GM19395 (cell line): ENCODE results near the gene ATG7.
"Not testable (repeated sequence)": the region's sequence is repeated elsewhere in the genome, so short reads cannot be mapped to it uniquely, and the experiment has no call there.

Experiments
- ATAC-seq: cut with Tn5 transposase; IDR thresholded peaks from one replicate; pipeline ENCODE4 v1.9.1; 2021; ENCODE audit warnings: mild to moderate bottlenecking, moderate library complexity; ENCODE audit not compliant: unreplicated experiment

The ATG7 gene

DNA sequence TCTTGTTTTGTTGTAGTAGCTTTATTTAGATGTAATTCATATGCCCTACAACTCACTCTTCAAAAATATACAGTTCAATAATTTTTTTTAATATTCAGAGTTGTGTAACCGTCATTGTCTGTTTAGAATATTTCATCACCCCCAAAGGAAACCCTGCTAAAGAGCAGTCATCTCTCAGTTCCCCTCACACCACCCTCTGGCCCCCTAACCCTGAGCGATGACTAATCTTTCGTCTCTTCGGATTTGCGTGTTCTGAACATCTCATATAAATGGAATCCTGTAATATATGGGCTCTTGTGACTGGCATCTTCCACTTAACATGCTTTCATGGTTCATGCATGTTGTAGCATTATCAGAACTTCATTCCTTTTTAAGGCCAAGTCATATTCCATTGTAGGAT, 183.8 kb downstream of the ATG7 start:
- ATAC-seq = no peak

DNA sequence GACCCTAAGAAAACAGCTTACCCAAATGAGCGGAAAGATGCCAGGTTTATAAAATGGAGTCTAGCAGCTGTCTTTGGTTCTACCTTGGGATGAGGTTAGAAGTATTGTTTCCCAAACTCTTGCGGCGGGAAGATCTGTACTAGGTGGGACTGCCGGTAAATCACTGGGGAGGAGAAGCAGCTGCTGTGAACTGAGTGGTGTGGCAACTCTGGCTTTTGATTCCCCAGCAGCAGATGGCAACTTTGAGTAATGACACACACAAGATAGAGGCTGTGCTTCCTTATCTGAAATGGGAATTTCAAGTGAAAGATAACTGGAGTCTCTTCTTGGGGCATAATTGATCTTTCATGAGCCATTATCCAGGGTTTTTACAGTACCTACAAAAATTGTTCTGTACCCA, 184.9 kb downstream of the ATG7 start:
- no peak for ATAC-seq

DNA sequence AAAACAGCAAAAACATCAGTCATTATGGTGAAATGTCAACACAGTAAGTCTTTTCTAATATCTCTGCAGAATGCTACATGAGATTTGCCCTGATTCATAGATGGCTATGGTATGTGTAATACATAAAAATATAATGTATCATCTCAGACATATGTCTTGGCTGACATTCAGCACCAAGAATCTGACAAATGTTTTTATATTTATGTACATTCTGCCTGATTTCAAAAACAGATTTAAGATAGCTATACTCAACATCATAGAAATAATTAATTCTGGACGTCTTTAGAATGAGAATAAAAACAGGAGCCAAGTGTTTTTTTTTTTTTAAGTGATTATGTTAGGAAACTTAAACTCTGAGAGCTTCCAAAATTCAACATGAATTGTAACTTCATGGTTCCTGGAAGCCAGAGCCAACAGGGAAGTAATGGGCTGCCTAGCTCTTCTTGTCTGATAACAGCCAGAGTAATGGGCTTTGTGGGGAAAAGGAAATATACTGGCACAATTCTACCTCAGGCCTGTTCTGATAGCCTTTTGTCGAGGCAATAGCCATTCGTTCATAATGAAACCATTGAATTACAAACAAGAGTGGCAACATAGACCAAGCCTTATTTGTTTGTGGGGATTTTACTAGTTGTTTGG, 187.1 kb downstream of the ATG7 start:
- ATAC-seq = no peak

DNA sequence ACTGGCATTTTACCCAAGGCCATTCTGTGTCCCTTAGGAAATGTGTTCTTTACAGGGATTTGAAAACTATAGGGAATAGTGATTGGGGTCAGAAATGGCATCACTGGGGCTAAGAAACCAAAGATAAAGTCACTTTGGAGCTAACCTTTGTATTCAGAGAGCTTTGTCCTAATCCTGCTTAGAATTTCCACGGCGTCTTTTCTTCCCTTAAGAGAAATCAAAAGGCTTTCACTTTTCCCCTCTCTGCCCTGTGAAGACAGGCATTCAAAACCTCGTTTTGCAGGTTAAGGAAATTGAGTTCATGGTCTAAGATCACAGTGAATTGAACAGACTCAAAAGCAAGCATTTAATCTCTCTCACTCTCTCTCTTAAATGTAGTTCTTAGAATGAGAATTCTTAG, 189.0 kb downstream of the ATG7 start:
- no peak for ATAC-seq

DNA sequence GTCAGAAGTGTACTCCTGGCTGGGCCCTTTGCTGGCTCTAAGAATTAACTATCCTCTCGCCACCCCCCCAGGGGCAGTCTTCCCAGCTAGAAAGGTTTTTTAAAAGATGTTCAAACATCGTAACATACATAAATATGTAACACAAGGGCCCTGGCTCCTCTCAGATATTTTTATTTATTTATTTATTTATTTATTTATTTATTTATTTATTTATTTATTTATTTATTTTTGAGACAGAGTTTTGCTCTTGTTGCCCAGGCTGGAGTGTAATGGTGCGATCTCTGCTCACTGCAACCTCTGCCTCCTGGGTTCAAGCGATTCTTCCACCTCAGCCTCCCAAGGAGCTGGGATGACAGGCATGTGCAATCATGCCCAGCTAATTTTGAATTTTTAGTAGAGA, 190.5 kb downstream of the ATG7 start:
- ATAC-seq = not testable (repeated sequence)

DNA sequence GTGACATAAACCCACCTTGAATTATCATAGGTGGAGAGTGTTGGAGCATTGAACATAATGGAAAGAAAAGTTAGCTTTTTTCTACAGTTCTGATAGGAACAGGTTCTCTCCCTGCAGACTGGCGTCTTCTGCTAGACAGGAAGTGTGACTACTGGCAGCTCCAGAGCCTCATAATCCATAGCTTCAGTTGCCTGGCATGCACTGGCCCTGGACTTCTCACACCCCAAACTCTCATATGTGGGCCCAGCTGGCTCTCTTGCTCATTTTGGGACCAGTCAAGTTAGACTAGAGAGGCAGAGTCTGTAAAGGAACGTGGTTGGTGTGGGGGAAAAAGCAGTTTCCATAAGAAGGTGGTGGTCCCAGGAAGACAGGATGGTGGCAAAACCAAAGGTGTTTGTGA, 191.4 kb downstream of the ATG7 start:
- ATAC-seq = no peak

DNA sequence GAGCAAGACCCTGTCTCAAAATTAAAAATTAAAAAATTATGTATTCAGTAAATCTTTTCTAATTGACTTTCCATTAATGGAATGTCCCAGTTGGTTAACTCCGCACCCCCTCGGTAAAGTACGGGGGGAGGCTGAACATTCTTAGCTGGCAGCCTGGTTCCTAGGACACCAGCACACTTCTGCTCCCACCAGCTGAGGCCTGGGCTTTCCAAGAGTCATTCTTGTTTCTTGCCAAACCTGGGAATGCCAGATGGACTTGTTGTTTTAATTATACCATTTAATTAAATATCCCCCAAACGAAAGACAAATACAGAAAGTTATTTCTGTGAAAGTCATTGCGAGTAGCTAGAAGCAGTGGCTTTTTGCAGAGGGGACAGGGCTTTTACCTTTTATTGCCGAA, 192.2 kb downstream of the ATG7 start:
- ATAC-seq = no peak

DNA sequence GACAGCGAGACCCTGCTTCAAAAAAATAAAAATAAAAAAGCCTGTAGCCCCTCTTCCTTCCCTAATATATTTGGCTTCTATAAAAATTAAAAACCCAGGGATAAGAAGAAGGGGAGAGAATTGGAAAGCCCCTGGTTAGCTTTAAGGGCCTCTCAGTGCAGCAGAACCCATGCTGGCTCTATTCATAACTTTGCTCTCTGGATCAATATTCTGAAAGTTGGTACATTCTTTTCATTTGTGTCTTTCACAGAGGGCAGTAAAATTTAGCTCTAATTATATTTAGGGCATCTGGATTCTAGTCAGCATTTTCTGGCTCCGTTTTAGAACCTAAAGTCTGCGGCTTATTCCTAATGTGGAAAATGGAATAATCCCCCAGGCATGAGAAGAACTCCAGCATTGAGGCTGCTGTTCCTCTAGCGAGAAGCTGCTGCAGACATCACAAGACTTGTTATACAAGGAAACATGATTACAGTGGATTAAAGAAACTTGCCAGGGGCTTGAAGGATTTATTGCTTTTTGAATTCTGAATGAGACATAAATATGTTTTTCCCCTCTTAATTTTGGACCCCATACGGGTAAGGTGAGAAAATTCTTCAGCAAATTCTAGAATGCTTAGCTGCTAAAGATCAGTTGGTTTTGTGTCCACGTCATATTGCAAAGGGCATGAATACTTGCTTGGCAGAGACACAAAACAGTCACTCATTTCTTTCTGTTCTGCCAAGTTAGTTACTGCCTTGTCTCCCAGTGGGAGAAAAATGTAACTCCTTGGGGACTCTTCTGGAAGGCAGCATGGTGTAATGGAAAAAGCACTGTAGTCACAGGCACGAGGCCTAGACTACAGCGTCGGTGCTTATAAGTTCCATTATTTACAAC, 193.8 kb downstream of the ATG7 start:
- ATAC-seq = no peak

DNA sequence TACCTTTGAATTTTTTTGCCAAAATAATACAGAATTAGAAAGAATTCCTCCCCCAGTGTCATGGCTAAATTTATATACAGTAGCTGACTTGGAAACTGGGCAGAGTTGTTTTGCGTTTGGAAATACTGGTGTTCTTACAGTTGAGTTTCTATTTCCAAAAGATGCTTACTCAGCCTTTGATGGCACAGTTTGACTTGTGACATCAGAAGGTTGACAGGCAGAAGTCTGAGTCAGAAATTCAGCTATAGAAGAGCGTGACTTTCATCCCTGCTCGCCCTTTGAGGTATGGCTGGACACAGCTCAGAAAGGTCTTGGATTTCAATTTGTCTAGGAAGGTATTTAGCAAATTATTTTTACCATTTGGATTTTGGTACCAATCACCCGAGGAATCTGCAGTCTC, 195.7 kb downstream of the ATG7 start:
- no peak for ATAC-seq

DNA sequence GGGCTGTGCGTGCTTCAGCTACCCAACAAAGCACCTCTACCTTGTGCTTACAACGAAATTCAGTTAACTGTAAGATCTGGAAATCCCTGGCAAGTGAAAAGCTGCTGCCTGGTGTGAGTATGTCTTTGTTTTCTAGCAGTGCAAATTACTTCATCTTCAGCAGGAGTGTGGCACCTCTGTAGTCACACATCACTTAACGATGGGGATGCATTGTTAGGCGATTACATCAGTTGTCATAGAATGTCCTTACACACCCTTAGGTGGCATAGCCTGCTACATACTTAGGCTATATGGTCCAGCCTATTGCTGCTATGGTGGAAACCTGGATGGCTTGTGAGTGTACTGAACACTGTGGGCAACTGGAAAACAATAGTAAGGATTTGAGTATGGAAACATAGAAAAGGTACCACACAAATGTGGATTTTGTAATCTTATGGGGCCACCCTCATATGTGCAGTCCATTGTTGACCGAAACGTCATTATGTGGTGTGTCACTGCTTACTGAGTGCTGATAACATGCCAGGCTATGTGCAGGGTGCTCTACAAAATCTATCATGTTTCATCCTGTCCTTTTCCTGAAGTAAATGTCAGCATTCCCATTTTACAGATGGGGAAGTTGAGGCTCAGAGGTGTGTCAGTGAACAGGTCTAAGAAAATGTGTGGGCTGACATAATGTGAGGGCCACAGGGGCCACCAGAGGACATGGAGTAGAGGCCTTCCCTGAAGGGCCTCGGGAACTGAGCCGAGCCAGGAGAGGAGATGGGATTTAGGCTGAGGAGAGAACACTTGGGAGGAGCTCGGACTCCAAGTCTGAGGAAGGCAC, 198.0 kb downstream of the ATG7 start:
- no peak for ATAC-seq

DNA sequence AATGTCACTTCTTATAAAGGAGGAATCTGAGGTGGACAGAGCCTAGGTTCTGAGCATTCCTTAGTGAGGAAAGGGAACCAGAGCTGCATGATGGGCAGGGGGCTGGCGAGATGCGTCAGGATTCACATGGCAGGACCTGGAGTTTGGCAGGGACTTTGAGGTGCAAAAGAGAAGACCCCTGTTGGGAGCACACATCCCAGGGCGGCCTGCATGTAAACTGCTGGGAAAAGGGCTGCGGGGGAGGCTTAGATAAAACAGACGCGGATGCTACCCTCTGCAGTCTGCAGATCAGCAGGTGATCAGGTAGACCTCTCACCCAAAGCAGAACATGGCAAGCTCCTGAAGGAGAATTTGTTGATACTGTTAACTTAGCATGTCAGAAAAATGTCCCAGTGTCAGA, 203.1 kb downstream of the ATG7 start:
- ATAC-seq = no peak

DNA sequence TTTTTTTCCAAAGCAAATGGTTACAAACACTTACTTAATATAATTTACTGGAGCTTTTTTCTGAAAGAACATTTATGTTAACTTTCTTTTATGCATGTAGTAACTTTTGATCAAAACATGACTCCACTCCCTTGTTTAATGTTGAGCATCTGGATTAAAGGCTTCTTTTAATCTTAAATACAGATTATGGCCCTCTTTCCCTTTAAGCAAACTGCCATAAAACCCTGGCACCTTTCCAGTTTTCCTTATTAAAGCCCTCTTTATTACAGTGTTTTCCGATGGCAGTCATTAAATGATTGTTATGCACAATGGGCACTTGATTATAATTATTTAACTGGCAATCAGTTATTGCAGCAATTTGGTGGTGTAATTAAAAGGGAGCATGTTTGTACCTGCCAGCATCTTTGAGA, 204.5 kb downstream of the ATG7 start:
- ATAC-seq = no peak

DNA sequence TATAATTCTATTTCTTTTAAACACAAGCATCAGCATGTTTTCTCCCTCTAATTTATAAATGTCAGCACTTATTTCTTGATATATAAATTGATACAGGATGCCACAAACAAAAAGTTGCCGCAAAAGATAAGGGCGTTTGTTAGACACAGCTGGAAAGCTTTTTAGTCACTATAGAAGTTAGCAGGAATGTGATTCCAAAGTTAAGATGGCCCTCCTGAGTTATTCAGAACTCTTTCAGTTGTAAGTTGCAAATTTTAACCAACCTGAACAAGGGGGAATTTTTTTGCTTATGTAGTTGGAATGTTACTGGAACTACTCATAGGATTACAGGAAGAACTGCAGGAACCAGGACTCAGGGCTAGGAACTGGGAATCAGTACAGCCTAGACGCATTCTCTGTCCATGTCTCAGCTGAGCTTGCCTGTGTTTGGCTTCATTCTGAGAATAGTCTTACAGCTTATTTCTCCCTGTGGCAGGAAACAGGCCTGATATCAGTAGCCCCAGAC, 205.3 kb downstream of the ATG7 start:
- ATAC-seq = no peak

DNA sequence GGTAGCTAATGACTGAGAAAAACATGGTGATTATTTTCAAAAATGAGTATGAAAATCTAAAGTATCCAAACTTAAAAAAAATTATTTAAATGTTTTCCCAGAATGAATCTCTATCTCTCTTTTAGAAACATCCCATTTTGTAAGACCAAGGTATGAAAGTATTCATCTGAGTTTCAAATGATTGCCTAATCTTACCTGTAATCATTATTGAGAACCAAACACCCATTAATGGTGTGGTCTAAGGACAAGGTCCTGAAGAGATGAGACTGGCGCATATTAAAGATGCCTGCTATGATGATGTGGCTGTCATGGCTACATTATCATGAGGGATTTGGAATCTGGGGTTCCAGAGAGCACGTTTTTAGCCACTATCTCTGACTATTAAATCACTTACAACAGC, 206.0 kb downstream of the ATG7 start:
- no peak for ATAC-seq

DNA sequence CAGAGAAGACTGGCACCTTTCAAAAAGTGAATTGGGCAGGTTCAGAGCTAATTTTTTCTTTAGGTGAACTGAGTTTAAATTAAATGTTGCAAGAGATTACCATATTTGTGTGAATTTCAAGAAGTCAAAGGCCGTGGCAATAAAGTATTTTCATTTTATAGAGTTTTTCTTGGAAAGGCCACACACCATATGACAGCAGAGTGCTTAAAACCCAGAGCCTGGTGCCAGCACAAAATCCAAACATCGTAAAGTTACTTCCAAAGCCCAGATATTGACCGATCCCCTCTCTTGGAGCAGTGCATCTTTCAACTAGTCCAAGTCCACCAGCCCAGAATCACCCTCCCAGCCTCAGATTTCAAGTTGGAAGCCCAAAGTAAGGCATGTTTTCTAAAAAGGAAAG, 207.0 kb downstream of the ATG7 start:
- no peak for ATAC-seq

DNA sequence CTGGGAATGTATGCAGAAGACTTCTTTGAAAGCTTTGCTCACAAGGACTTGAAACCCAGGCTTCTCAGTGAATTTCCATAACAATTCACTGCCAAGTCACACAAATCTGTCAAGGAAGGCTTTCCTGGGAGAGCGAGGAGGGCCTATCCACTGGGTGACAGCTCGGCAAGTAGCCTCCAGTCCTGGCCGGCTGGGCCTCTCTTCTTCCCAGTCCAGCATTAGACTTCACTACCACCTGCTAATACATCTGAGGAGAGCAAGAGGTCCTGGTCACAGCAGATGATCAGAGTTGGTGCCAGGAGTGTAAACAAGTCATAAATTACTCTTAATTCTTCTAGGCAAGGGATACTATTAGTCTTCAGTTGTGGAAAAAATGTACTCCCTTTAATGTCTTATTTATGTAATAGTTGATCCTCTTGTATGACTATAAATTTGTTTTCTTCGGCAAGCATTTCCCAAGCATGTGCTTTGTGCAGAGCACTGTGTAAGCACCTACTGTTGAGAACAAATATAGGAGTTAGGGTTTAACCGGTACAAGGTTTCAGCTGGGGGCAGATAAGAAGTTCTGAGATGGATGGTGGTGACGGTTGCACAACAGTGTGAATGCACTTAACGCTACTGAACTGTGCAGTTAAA, 208.6 kb downstream of the ATG7 start:
- no peak for ATAC-seq

DNA sequence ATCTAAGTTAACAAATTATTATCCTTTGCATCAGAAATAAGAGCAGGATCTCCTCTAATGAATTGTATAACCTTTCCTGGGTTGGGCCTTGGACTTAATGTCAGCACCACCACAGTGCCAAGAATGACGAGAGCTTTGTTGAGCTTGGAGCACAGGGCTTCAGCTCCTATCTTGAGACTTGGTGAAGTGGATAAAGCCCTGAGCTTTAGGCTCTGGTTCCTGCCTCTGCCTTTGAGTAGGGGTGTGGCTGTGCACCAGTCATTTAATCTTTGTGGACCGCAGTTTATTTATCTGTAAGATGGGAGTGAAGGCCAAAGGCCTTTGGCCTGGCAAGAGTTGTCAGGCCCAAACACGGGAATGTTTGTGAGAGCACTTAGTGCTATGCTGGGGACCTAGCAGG, 209.4 kb downstream of the ATG7 start:
- ATAC-seq = no peak

DNA sequence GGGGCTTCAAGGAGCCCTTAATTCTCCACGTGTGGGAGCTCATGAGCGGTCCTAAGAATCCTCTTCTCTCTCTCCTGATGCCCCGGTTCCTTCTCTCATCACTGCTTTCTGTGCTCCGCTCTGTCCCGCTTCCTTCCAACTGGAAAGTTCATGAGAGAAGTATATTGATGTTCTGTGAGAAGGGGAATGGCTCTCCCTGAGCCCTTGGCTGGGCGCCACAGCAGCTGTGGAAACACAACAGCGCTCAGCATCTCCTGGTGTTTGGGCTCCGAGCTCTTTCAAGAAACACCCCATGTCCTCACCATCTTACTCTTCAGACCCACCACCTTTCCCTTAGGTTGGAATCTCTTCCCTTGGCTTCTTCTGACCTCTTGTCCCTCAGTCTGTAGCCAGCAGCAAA, 209.8 kb downstream of the ATG7 start:
- ATAC-seq = no peak

DNA sequence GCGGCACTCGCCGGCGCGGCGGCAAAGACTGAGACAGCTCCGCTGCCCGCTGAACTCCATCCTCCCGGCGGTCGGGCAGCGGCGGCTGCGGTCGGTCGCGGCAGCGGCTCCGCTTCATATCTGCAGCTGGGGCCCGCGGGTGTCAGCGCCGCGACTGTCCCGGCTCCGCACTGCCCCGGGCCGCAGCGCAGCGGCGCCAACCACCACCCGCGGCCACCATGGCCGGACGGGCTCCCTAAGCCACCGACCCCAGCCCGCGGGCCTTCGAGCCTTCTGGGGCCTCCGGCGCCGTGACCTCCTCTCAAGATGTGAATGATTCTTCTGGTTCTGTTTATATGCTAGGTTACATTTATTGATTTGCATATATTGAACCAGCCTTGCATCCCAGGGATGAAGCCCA, 216.2 kb downstream of the ATG7 start:
- ATAC-seq = not testable (repeated sequence)

DNA sequence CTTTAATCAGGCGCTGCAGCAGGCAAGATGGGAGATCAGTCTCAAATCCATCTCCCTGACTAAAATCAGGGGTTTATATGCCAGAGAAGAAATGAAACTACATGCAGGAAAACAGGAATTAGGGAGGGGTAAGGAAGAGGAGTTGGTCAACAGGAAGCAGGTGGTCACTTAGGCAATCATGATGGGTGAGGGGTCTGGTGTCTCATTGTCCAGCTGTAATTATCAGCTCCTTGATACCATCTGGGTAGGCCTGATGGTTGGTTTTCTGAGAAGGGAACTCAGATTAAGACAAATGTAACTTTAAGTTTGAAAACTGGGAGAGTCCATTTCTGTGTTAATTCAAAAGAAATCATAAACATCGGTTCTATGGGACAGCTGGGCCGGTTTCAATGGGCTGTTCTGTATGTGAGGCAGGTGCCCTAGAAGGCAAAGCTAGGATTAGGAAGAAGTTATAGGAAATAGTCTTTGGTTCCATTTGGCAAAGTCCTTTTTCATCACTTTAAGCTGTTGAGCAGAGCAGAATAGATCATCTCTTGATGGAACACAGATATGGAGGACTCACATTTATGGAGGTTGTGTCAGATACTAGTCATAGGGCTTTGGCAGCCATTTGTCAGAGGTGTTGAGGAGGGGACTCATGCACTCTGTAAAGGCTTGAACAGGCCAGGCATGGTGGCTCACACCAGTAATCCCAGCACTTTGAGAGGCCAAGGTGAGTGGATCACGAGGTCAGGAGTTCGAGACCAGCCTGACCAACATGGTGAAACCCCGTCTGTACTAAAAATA, 222.1 kb downstream of the ATG7 start:
- no peak for ATAC-seq
